ENCODE measurements around the gene EPHA1. TPM values are rescaled to one million over a fixed set of nuclear protein-coding genes. Genes with fewer than 3 reads are reported as not detected.

EPHA1 gene
- total RNA-seq, 3 donors from 2014 or later (not counting 1 experiment from before 2014, with no cell fraction given) = 1.0 to 1.2 TPM; not detected in 1

- Mint-ChIP-seq H3K4me1 (peaks cover 32 to 43% of the 10 kb centered on the region in 2 donors), H3K9me3 (no peaks in the 10 kb centered on the region), H3K27ac (peak overlapping the region; percentile 37 to 98), H3K36me3 (no peaks in the 10 kb centered on the region), H3K4me3 (no peak overlapping the region), H3K27me3 (ENCODE audit: low read depth in 2 of 2) (no peaks in the 10 kb centered on the region)
- Histone ChIP-seq H3K9me3 (ENCODE audit: control insufficient read depth, insufficient read depth, low read length) (no peaks in the 10 kb centered on the region), H3K27me3 (ENCODE audit: control insufficient read depth, insufficient read depth, low read length) (no peaks in the 10 kb centered on the region), H3K36me3 (ENCODE audit: control insufficient read depth, insufficient read depth, low read length) (peaks cover 3% of the 10 kb centered on the region), H3K4me3 (ENCODE audit: low read length) (peak overlapping the region; percentile 86), H3K27ac (ENCODE audit: low read length) (peak overlapping the region; percentile 77), H3K4me1 (ENCODE audit: control insufficient read depth, insufficient read depth, low read length) (peaks cover 87% of the 10 kb centered on the region)
- ATAC-seq (peak in 1 of 3 donors; percentile 1), DNase-seq (peak in 1 of 2 donors; percentile 43)
- TF ChIP-seq CTCF (IDR thresholded peaks at IDR 0.05) = no peak
- 2% methylated on average over 63 of the region's 64 CpGs for WGBS (ENCODE audit: insufficient coverage)
- intact Hi-C loops (cut with micrococcal nuclease) = loop anchor here (5.0 kb wide), 1 partner anchor 669 kb away; no protein-coding TSS in a partner anchor
Measured at GRCh38 chr7:143381427-143382125, 27.1 kb downstream of the EPHA1 start.

- DNase-seq = peak; percentile 85 to 88
- TF ChIP-seq CTCF (IDR thresholded peaks at IDR 0.05) = no peak
- Histone ChIP-seq H3K27me3 (ENCODE audit: control insufficient read depth, insufficient read depth, low read length) (no peaks in the 10 kb centered on the region), H3K9me3 (ENCODE audit: control insufficient read depth, insufficient read depth, low read length) (no peaks in the 10 kb centered on the region), H3K4me3 (ENCODE audit: low read length) (peak within 1 kb of the TSS; percentile 86), H3K27ac (ENCODE audit: low read length) (peak within 1 kb of the TSS; percentile 95), H3K4me1 (ENCODE audit: control insufficient read depth, insufficient read depth, low read length) (peaks cover 87% of the 10 kb centered on the region), H3K36me3 (ENCODE audit: control insufficient read depth, insufficient read depth, low read length) (peaks cover 3% of the 10 kb centered on the region)
- Mint-ChIP-seq H3K4me1 (peaks cover 39 to 51% of the 10 kb centered on the region in 2 donors), H3K9me3 (no peaks in the 10 kb centered on the region), H3K27ac (peak within 1 kb of the TSS; percentile 94 to 98), H3K4me3 (peak within 1 kb of the TSS; percentile 92), H3K36me3 (no peaks in the 10 kb centered on the region), H3K27me3 (ENCODE audit: low read depth in 2 of 2) (no peaks in the 10 kb centered on the region)
- intact Hi-C loops (cut with micrococcal nuclease) = loop anchor here (5.0 kb wide), 1 partner anchor 669 kb away; no protein-coding TSS in a partner anchor
- ATAC-seq = peak; percentile 75 to 88 (median 78)
- WGBS (ENCODE audit: insufficient coverage) = under 1% methylated on average over 70 of the region's 72 CpGs
Measured at GRCh38 chr7:143380646-143381426, 27.8 kb downstream of the EPHA1 start, which contains the start of gene ZYX. Gene ZYX (plus strand): TSS chr7:143381345. CDS start chr7:143381572, 227 bp downstream.

DNA sequence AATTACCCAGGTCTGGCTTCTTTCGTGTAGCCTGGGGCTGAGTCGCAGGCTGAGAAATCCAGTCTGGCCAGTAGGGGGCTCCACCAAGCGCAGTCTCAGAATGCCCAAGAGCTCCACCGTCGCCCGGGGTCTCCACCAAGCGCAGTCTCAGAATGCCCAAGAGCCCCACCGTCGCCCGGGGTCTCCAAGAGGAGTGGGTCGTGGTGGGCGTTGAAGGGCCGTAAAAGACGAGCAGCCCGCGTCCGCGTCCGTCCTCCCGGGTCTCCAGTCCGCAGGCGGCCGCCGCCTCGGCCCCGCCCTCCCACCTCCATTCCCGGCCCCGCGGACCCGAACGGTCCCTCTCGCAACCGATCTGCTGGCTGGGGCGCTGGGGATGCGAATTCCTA is 28.4 kb downstream of the EPHA1 start:
- no peaks in the 10 kb centered on the region for H3K36me3 Mint-ChIP-seq
- under 1% methylated on average over 35 of the region's 35 CpGs for WGBS (ENCODE audit: insufficient coverage)

More for the DNA sequence above, 28.4 kb downstream of the EPHA1 start:
- Histone ChIP-seq H3K36me3 (ENCODE audit: control insufficient read depth, insufficient read depth, low read length) (peaks cover 3% of the 10 kb centered on the region), H3K4me3 (ENCODE audit: low read length) (peak overlapping the region; percentile 86), H3K9me3 (ENCODE audit: control insufficient read depth, insufficient read depth, low read length) (no peaks in the 10 kb centered on the region), H3K27me3 (ENCODE audit: control insufficient read depth, insufficient read depth, low read length) (no peaks in the 10 kb centered on the region), H3K4me1 (ENCODE audit: control insufficient read depth, insufficient read depth, low read length) (peaks cover 87% of the 10 kb centered on the region), H3K27ac (ENCODE audit: low read length) (peak overlapping the region; percentile 95)
- Mint-ChIP-seq H3K4me3 (peak overlapping the region; percentile 92), H3K9me3 (no peaks in the 10 kb centered on the region), H3K27ac (peak overlapping the region; percentile 94 to 98), H3K27me3 (ENCODE audit: low read depth in 2 of 2) (no peaks in the 10 kb centered on the region), H3K4me1 (peaks cover 45 to 56% of the 10 kb centered on the region in 2 donors)
- TF ChIP-seq CTCF (IDR thresholded peaks at IDR 0.05) = peak; percentile 89
- intact Hi-C loops (cut with micrococcal nuclease) = loop anchor here (5.0 kb wide), 1 partner anchor 668 kb away; no protein-coding TSS in a partner anchor
- DNase-seq (peak; percentile 84 to 93), ATAC-seq (peak; percentile 37 to 72 (median 52))
